Skeletal muscle tissue (tissue), 4 donors: ENCODE results near the gene EIF5A2. TPM values are rescaled to one million over a fixed set of nuclear protein-coding genes. Genes with fewer than 3 reads are reported as not detected.

Source experiments
- H3K27ac ChIP-seq: one replicate; pipeline ENCODE4 v1.7.0; 2013; ENCODE audit warnings: mild to moderate bottlenecking, low read depth, low read length, inconsistent platforms
- H3K27me3 ChIP-seq, 3 donors: one replicate each; pipeline ENCODE4 v1.7.0; 2013; ENCODE audit warnings: low read length in 3 of 3; ENCODE audit not compliant: control insufficient read depth in 3 of 3, insufficient read depth in 3 of 3
- H3K36me3 ChIP-seq, 3 donors: one replicate each; pipeline ENCODE4 v1.7.0; 2013; ENCODE audit warnings: low read length in 3 of 3; ENCODE audit not compliant: control insufficient read depth in 3 of 3, insufficient read depth in 3 of 3
- H3K4me1 ChIP-seq, 3 donors: one replicate each; pipeline ENCODE4 v1.7.0; 2013; ENCODE audit warnings: low read length in 3 of 3, mild to moderate bottlenecking in 3 of 3; ENCODE audit not compliant: control insufficient read depth in 3 of 3, insufficient read depth in 3 of 3
- H3K4me3 ChIP-seq, 3 donors: one replicate each; pipeline ENCODE4 v1.7.0; 2013; ENCODE audit warnings: low read length in 3 of 3
- H3K9ac ChIP-seq, 3 donors: one replicate each; pipeline ENCODE4 v1.7.0; 2013; ENCODE audit warnings: low read length in 3 of 3, mild to moderate bottlenecking in 3 of 3, moderate library complexity in 2 of 3, low read depth in 1 of 3
- H3K9me3 ChIP-seq, 3 donors: one replicate each; pipeline ENCODE4 v1.7.0; 2013; ENCODE audit warnings: low read length in 3 of 3; ENCODE audit not compliant: control insufficient read depth in 3 of 3
- total RNA-seq: library from RNA; depleted of rRNA; stranded (reverse); fragments of >200 nt; gene quantifications from one replicate; pipeline ENCODE4 v1.2.3, GENCODE V29; 2014
- donor health status: Osteomylitis.

Gene EIF5A2
- total RNA-seq, 1 donor from 2014 or later, result 1.0 TPM

DNA sequence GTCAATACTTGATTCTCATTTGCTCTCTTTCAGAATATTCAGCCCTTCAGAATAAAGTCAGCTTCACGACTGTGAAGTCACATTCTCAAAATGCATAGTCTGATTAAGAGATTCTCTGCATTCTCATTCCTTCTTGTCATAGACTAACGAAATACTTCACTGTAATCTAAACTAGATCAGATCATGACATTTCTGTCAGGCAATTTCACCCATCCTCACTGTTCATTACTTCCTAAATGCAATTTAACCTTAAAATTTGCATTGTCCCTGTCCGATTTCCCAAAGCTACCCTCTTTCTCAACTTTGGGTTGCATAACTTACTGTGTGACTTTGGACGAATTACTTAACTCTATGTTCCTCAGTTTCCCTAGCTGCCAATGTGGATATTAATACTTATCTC lies 44.6 kb downstream of the EIF5A2 start:
- Histone ChIP-seq H3K4me3 (no peak overlapping the region), H3K9me3 (no peaks in the 10 kb centered on the region), H3K9ac (no peak overlapping the region), H3K4me1 (peaks cover 0 to 2% (median 1%) of the 10 kb centered on the region in 3 donors), H3K27me3 (no peaks in the 10 kb centered on the region), H3K27ac (no peak overlapping the region), H3K36me3 (peaks cover 9 to 28% (median 21%) of the 10 kb centered on the region in 3 donors)

DNA sequence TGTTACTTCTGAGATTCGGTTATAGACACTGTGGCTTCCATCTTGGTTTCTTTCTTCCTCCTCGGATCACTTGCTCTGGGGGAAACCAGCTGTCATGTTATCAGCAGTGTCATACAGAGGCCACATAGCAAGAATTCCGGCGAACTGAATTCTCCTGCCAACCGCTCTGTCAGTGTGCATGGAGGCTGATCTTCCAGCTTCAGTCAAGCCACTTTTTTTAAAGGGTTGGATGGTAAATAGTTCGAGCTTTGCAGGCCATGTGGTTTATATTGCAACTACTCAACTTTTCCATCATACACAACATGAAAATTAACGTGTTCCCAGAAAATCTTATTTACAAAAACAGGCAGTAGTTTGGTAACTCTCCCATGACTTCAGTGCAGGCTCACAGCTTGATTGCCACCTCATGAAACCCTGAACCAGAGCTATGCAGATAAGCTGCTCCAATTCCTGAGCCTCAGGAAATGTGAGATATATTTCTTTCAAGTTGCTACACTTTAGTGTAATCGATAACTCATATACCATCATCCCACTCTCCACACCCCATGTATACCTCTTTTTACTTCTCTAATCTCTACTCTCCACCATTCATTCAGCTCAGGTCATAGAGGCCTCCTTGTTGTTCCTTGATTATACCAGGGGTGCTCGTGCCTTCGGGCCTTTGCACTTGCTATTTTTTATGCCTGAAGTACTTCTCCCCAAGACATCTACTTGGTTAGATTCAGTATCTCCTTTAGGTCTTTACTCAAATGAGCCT lies 45.6 kb downstream of the EIF5A2 start:
- peaks cover 9 to 23% (median 21%) of the 10 kb centered on the region in 3 donors for H3K36me3 ChIP-seq
- H3K9me3 ChIP-seq, result no peaks in the 10 kb centered on the region
- H3K27me3 ChIP-seq, result no peaks in the 10 kb centered on the region
- no peak overlapping the region for H3K9ac ChIP-seq
- no peak overlapping the region for H3K27ac ChIP-seq
- no peak overlapping the region for H3K4me3 ChIP-seq
- H3K4me1 ChIP-seq, result no peaks in the 10 kb centered on the region

DNA sequence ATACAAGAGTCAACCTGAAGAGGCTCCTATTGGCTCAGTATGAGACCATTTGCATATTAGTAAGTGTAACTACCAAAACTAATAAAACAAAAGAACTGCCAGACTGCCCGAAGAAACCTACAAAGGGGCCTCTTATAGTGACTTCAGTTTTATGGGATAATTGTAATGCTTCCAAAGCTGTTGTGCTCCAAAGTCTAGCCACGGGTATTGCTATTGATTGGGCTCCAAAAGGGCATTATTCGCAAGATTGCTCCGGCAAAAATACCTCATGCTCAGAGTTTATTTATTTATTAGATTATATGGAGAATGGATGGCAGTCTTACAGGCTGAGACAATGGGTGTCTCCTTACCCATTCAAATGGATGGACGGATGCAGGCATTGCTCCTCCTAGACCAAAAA lies 49.8 kb downstream of the EIF5A2 start:
- Histone ChIP-seq H3K4me3 (no peak overlapping the region), H3K36me3 (no peaks in the 10 kb centered on the region), H3K27me3 (no peaks in the 10 kb centered on the region), H3K4me1 (no peaks in the 10 kb centered on the region), H3K27ac (no peak overlapping the region), H3K9ac (no peak overlapping the region), H3K9me3 (no peaks in the 10 kb centered on the region)

DNA sequence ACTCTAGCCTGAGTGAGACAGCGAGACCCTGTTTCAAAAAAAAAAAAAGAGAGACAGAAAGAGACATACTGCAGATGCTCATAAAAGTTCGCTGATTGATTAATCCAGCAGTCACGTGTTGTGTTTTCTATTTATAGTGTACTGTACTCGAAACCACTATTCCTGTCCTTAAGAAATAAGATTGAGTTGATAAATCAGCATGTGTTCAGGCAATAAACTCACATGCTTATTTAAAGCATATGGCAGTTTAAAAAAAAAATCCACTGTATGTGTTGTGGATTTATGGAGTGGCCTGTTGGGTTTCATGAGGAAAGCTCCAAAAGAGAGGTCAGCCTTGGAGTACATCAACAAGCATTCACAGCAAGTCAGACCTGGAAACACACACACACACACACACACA lies 56.1 kb downstream of the EIF5A2 start:
- H3K4me1 ChIP-seq, result no peaks in the 10 kb centered on the region
- H3K27ac ChIP-seq, result no peak overlapping the region
- H3K27me3 ChIP-seq, result no peaks in the 10 kb centered on the region
- H3K9ac ChIP-seq, result no peak overlapping the region
- H3K4me3 ChIP-seq, result no peak overlapping the region
- no peaks in the 10 kb centered on the region for H3K36me3 ChIP-seq
- H3K9me3 ChIP-seq, result no peaks in the 10 kb centered on the region

DNA sequence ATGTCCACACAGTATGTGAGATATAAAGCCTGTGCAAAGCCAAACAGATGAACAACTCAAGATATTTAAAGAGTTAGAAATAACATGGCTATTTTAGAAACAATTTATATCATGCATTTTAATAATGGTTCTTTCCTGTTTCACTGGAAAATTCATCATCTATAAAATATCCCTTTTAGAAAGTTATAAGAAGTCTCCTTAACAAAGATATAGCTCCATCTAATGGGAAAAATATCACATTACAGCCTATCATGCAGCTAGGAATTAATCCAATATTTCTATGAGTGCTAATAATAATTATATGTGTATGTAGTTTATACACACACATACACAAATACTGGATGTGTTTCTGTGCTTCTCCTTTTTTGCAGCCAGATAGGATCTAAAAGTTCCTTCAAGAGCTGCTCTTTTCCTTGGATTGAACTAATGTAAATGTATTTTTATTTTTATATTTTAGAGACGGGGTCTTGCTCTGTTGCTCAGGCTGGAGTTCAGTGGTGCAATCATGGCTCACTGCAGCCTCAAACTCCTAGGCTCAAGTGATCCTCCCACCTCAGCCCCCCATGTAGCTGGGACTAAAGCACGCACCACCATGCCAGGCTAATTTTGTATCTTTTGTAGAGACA lies 60.0 kb downstream of the EIF5A2 start:
- Histone ChIP-seq H3K27ac (no peak overlapping the region), H3K9me3 (peaks cover 0 to 3% (median 0%) of the 10 kb centered on the region in 3 donors), H3K9ac (no peak overlapping the region), H3K36me3 (no peaks in the 10 kb centered on the region), H3K4me1 (no peaks in the 10 kb centered on the region), H3K4me3 (no peak overlapping the region), H3K27me3 (peaks cover 0 to 2% (median 0%) of the 10 kb centered on the region in 3 donors)

DNA sequence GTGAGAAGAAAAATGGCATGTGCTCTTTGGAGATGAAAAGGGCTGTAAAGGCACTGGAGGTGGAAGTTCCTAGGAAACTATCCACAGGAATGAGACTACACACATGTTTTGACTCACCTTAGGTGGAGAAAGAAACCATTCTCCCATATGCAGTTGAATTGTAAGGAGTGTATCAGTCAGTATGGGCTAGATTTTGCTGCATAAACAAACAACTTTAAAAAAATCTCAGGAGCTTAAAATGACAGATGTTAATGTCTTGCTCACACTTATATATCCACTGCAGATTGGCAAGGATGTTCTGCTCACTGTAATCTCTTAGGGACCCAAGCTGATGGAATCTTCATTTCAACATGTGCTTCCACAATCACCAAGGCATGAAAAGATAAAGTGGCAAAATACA lies 64.1 kb downstream of the EIF5A2 start:
- Histone ChIP-seq H3K9ac (no peak overlapping the region), H3K27me3 (peaks cover 0 to 2% (median 0%) of the 10 kb centered on the region in 3 donors), H3K9me3 (peaks cover 0 to 3% (median 0%) of the 10 kb centered on the region in 3 donors), H3K27ac (no peak overlapping the region), H3K36me3 (no peaks in the 10 kb centered on the region), H3K4me3 (no peak overlapping the region), H3K4me1 (no peaks in the 10 kb centered on the region)

DNA sequence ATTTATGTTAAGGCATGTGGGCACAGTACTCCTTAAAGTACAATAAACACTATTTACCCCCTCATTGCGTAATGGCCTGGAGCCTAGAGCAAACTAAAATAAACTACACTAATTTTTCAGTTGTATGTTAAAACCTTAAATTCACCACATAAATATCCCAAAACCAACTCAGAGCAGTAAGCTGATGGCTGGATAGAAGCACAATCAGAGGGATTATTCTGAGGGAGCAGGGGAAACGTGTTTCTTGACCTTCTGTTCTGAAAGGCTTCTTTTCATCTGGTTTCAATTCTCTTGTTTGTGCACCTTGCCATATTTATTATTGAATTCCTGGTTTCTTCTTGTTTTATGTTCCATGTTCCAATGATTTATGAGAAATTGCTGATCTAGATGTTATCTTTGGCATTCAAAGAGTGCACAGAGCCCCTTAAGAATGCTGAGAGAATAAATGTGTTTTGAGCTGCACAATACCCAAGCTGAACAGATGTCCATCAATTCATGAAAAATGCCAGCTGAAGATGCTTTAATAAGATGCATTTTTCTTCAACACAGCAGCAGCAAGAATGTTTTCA lies 68.1 kb downstream of the EIF5A2 start:
- Histone ChIP-seq H3K27ac (no peak overlapping the region), H3K4me1 (no peaks in the 10 kb centered on the region), H3K4me3 (no peak overlapping the region), H3K27me3 (peaks cover 0 to 5% (median 0%) of the 10 kb centered on the region in 3 donors), H3K9ac (no peak overlapping the region), H3K9me3 (peaks cover 0 to 3% (median 0%) of the 10 kb centered on the region in 3 donors), H3K36me3 (no peaks in the 10 kb centered on the region)

DNA sequence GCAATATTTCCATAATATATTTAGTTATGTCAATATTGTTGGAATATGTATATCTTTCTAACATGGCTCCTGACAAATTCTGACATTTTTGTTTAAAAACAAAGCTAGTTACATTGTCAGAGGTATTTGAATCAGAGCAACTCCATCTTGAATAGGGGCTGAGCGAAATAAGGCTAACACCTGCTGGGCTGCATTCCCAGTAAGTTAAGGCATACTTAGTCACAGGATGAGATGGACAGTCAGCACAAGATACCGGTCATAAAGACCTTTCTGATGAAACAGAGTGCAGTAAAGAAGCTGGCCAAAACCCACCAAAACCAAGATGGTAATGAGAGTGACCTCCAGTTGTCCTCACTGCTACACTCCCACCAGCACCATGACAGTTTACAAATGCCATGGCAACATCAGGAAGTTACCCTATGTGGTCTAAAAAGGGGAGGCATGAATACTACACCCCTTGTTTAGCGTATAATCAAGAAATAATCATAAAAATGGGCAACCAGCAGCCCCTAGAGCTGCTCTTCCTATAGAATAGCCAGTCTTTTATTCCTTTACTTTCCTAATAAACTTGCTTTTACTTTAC lies 68.8 kb downstream of the EIF5A2 start:
- H3K4me3 ChIP-seq, result no peak overlapping the region
- H3K36me3 ChIP-seq, result no peaks in the 10 kb centered on the region
- H3K9me3 ChIP-seq, result peaks cover 0 to 3% (median 0%) of the 10 kb centered on the region in 3 donors
- H3K9ac ChIP-seq, result no peak overlapping the region
- H3K27me3 ChIP-seq, result peaks cover 0 to 6% (median 0%) of the 10 kb centered on the region in 3 donors
- no peaks in the 10 kb centered on the region for H3K4me1 ChIP-seq
- H3K27ac ChIP-seq, result no peak overlapping the region
